Parathyroid adenoma (tissue), 2 donors: ENCODE data around the gene MRPL36.

Source experiments
- H2AFZ ChIP-seq: fragments of 300-600 bp; sonication (generic); one replicate; pipeline ENCODE4 v1.7.0; 2017; ENCODE audit warnings: antibody characterized with exemption, mild to moderate bottlenecking
- H3K27ac ChIP-seq: fragments of 300-600 bp; sonication (generic); one replicate; pipeline ENCODE4 v1.7.0; 2017
- H3K27me3 ChIP-seq: fragments of 300-600 bp; sonication (generic); one replicate; pipeline ENCODE4 v1.7.0; 2017; ENCODE audit warnings: low read length; ENCODE audit not compliant: control insufficient read depth, insufficient read depth
- H3K36me3 ChIP-seq: fragments of 300-600 bp; sonication (generic); one replicate; pipeline ENCODE4 v1.7.0; 2017; ENCODE audit warnings: low read length; ENCODE audit not compliant: control insufficient read depth, insufficient read depth
- H3K4me1 ChIP-seq: fragments of 300-600 bp; sonication (generic); one replicate; pipeline ENCODE4 v1.7.0; 2017; ENCODE audit warnings: control low read depth
- H3K4me2 ChIP-seq: fragments of 300-600 bp; sonication (generic); one replicate; pipeline ENCODE4 v1.7.0; 2017; ENCODE audit warnings: low read length
- H3K4me3 ChIP-seq: fragments of 300-600 bp; sonication (generic); one replicate; pipeline ENCODE4 v1.7.0; 2017; ENCODE audit warnings: low read depth, low read length
- H3K79me2 ChIP-seq: fragments of 300-600 bp; sonication (generic); one replicate; pipeline ENCODE4 v1.7.0; 2017; ENCODE audit warnings: control low read depth
- H3K9ac ChIP-seq: fragments of 300-600 bp; sonication (generic); one replicate; pipeline ENCODE4 v1.7.0; 2017; ENCODE audit warnings: mild to moderate bottlenecking
- H3K9me3 ChIP-seq: fragments of 300-600 bp; sonication (generic); one replicate; pipeline ENCODE4 v1.7.0; 2017; ENCODE audit warnings: low read length; ENCODE audit not compliant: control insufficient read depth
- TF ChIP-seq, protein P1 (sequence below): fragments of 300-600 bp; sonication (generic); IDR thresholded peaks from one replicate; pipeline ENCODE4 v1.7.0; 2017; ENCODE audit warnings: antibody characterized with exemption, mild to moderate bottlenecking
- donor health status: primary hyperparathyroidism.

Gene MRPL36

DNA sequence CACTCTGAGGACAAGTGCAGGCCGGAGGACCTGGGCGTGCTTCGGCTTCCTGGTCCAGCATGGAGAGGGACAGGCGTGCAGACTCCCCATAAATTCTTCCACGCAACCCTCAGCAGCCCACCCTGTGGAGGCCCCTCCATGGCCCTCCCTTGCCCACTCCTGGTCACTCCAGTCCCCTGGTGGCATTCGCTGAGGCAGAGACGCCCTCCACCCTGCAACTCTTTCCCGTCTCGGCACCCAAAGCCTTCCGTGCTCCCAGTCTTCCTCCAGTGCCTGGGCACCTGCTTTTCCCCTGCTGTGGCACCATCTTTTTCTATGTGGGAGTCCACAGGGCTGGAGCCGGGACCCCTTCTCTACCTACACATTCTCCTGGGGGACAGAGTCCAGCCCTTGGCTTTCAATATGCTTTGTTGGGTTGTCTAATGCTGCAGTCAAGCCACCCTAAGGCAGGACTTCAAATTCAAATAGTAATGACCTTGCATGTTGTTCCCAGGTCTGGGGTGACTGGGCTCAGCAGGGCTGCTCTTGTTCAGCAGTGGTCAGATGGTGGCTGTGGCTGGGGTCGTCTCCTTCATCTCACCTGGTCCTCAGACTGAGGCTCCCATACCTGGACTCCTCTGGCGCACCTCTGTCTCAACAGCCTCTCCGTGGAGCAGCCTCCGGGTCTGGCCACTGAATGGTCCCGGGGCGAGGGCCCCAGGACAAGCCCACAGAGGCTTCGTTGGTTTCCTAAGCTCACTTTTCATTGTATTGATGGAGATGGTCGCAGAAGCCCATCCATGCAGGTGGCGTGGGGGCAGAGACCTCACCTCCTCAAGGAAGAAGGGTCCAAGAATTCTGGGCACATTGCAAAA, 15.2 kb downstream of the MRPL36 start:
- Histone ChIP-seq H3K4me1 (no peaks in the 10 kb centered on the region), H3K27me3 (no peaks in the 10 kb centered on the region)
- TF ChIP-seq, protein P1, sequence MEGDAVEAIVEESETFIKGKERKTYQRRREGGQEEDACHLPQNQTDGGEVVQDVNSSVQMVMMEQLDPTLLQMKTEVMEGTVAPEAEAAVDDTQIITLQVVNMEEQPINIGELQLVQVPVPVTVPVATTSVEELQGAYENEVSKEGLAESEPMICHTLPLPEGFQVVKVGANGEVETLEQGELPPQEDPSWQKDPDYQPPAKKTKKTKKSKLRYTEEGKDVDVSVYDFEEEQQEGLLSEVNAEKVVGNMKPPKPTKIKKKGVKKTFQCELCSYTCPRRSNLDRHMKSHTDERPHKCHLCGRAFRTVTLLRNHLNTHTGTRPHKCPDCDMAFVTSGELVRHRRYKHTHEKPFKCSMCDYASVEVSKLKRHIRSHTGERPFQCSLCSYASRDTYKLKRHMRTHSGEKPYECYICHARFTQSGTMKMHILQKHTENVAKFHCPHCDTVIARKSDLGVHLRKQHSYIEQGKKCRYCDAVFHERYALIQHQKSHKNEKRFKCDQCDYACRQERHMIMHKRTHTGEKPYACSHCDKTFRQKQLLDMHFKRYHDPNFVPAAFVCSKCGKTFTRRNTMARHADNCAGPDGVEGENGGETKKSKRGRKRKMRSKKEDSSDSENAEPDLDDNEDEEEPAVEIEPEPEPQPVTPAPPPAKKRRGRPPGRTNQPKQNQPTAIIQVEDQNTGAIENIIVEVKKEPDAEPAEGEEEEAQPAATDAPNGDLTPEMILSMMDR: no peak

DNA sequence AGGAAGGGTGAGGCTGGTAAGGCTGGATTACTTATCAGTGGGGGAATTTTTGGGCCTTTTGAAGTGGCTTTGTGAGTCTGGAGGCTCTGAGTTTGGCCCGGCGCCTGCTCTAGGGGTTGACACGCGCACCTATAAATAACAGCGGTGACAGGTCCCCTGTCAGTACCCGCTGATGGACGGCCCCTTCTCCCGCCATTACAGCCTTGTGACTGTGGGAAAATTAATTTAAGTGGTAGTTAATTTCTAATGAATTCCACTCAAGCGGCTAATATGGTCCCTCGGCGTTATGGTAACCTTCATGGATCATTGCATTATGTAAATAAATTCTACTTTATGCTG, 16.5 kb downstream of the MRPL36 start:
- Histone ChIP-seq H3K9me3 (no peaks in the 10 kb centered on the region), H2AFZ (peak overlapping the region; percentile 38), H3K79me2 (no peaks in the 10 kb centered on the region), H3K36me3 (no peaks in the 10 kb centered on the region), H3K27me3 (no peaks in the 10 kb centered on the region), H3K4me1 (no peaks in the 10 kb centered on the region), H3K9ac (no peak overlapping the region), H3K27ac (no peak overlapping the region), H3K4me2 (no peak overlapping the region), H3K4me3 (no peak overlapping the region)
- TF ChIP-seq, protein P1: no peak

More for the DNA sequence above, 15.2 kb downstream of the MRPL36 start:
- Histone ChIP-seq H2AFZ (no peak overlapping the region), H3K79me2 (no peaks in the 10 kb centered on the region), H3K9me3 (no peaks in the 10 kb centered on the region), H3K4me2 (no peak overlapping the region), H3K36me3 (no peaks in the 10 kb centered on the region), H3K27ac (no peak overlapping the region), H3K9ac (no peak overlapping the region), H3K4me3 (no peak overlapping the region)

DNA sequence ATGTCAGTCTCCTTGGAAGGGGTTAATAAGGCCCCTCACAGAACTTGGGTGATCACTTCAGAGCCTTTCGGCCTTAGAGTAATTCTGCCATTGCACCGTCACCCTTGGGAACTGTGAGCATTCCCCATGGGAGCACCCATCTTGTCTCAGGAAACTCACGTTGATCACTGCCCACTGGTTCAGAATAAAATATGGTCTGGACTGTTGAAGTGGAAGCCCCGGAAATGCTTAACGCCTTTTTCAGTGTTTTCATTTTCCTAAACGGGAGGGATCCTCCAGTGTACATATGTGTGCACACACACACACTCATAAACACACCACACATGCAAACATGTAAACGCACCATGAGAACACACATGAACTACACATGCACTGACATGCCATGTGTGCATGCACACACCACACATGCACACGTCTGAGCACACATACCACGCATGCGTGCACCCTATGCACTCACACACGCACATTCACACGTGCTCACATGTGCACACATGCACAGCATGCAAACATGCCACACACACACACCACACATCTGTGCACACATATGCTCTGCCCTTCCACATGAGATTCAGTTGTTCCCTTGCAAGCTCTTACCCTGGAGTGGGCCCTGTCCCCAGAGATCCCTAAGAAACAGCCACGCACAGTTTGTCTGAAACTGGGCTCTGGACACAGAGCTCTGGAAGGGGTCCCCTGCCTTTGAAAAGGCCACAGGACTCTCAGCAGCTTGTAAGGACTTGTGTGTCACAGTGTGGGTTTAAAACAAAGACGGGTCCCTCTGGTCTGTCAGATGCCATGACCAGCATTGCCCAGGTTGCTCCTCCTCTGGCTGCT, 17.0 kb downstream of the MRPL36 start:
- peak overlapping the region; percentile 38 for H2AFZ ChIP-seq
- no peak overlapping the region for H3K4me2 ChIP-seq
- no peak overlapping the region for H3K4me3 ChIP-seq
- H3K79me2 ChIP-seq: no peaks in the 10 kb centered on the region
- TF ChIP-seq, protein P1: no peak
- H3K27me3 ChIP-seq: no peaks in the 10 kb centered on the region
- no peak overlapping the region for H3K27ac ChIP-seq
- no peaks in the 10 kb centered on the region for H3K4me1 ChIP-seq
- no peaks in the 10 kb centered on the region for H3K9me3 ChIP-seq
- no peak overlapping the region for H3K9ac ChIP-seq
- H3K36me3 ChIP-seq: no peaks in the 10 kb centered on the region

DNA sequence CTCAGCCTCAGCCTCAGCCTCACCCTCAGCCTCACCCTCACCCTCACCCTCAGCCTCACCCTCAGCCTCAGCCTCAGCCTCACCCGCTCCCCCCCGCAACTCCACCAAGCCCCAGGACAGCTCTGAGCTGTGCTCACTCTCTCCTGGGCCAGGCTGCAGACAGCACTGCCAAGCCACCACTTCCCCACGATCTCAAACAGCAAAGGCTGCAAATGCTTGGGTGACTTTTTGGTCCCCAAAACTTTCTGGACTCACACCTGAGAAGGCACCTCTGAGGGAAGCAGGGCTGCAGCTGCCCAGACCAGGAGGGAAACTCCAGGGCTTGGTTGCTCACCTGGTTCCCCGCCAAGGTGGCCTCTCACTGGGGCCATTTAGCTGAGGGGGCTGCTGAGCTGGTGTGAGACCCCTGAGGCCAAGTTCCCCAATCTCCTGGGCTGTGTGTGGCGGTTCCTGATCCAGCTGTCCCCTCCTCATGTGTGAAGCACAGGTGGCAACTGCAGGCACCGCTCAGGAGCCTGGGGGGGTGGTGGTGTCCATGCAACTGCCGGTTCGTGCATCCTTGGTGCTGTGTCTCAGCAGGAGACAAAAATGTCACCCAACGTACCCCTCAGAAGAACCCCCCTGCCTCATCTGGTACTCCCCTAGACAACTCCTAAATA, 17.8 kb downstream of the MRPL36 start:
- no peak overlapping the region for H3K4me3 ChIP-seq
- H3K27me3 ChIP-seq: no peaks in the 10 kb centered on the region

More for the DNA sequence above, 17.8 kb downstream of the MRPL36 start:
- no peaks in the 10 kb centered on the region for H3K79me2 ChIP-seq
- TF ChIP-seq, protein P1: no peak
- no peaks in the 10 kb centered on the region for H3K9me3 ChIP-seq
- H3K4me2 ChIP-seq: no peak overlapping the region
- H3K4me1 ChIP-seq: no peaks in the 10 kb centered on the region
- H3K9ac ChIP-seq: no peak overlapping the region
- H3K27ac ChIP-seq: no peak overlapping the region
- H2AFZ ChIP-seq: no peak overlapping the region
- H3K36me3 ChIP-seq: no peaks in the 10 kb centered on the region
